Glutamatergic neuron (in vitro differentiated cells): ENCODE data around the gene SLC30A1. TPM values are rescaled to one million over a fixed set of nuclear protein-coding genes. Genes with fewer than 3 reads are reported as not detected.

Experiments
- DNase-seq: peaks from one replicate; pipeline ENCODE4 v3.0.0; 2022
- H3K27ac Mint-ChIP-seq: one replicate; pipeline ENCODE4 v1.8.0; 2020; ENCODE audit warnings: mild to moderate bottlenecking, mixed read lengths, inconsistent platforms; ENCODE audit not compliant: unreplicated experiment
- H3K27me3 Mint-ChIP-seq: one replicate; pipeline ENCODE4 v1.8.0; 2020; ENCODE audit warnings: mild to moderate bottlenecking, moderate library complexity, mixed read lengths, inconsistent platforms; ENCODE audit not compliant: unreplicated experiment
- H3K36me3 Mint-ChIP-seq: one replicate; pipeline ENCODE4 v1.8.0; 2020; ENCODE audit warnings: mild to moderate bottlenecking, mixed read lengths, inconsistent platforms; ENCODE audit not compliant: unreplicated experiment
- H3K4me1 Mint-ChIP-seq: one replicate; pipeline ENCODE4 v1.8.0; 2020; ENCODE audit warnings: mild to moderate bottlenecking, low read depth, mixed read lengths, inconsistent platforms; ENCODE audit not compliant: unreplicated experiment
- H3K4me3 Mint-ChIP-seq: one replicate; pipeline ENCODE4 v1.8.0; 2020; ENCODE audit warnings: mild to moderate bottlenecking, mixed read lengths, inconsistent platforms; ENCODE audit not compliant: unreplicated experiment
- H3K9me3 Mint-ChIP-seq: one replicate; pipeline ENCODE4 v1.8.0; 2020; ENCODE audit warnings: mild to moderate bottlenecking, moderate library complexity, mixed read lengths, inconsistent platforms; ENCODE audit not compliant: unreplicated experiment
- total RNA-seq: library from RNA; stranded (reverse); fragmentation: NEBNext Ultra II Directional; extraction: Animal tissue kit (Norgen Biotek cat#: 25700); gene quantifications from one replicate; pipeline ENCODE4 v1.2.1, GENCODE V29; 2021; ENCODE audit not compliant: unreplicated experiment
- TF ChIP-seq, protein P1 (sequence below): fragments of 200-600 bp; sonication (generic); IDR thresholded peaks from one replicate; pipeline ENCODE4 v1.5.0; 2021; ENCODE audit not compliant: partially characterized antibody, unreplicated experiment

Gene SLC30A1
- total RNA-seq, 1 donor from 2014 or later = 3.1 TPM

DNA sequence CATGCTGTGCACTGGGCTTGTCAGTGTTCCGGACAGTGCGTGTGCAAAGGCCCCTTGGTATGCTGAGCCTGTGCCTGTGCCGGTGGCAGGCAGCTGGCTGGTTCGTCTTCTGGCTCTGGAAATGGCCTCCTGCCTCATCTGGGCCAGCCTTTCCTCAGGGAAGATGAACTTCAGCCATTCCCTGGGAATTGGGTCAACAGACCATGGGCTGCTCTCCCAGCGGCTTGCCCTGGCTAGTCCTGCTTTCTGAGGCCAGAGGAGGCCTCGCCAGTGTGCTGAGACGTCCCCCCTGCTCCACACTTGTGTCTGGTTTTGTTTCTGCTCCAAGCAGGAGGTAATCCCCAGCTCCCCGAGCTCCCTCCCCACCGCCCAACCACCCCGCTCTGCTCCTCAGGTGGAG is 54.4 kb downstream of the SLC30A1 start:
- Mint-ChIP-seq H3K4me3 (no peak overlapping the region), H3K27me3 (peaks cover 1% of the 10 kb centered on the region), H3K4me1 (no peaks in the 10 kb centered on the region), H3K36me3 (no peaks in the 10 kb centered on the region), H3K27ac (no peak overlapping the region), H3K9me3 (peaks cover 6% of the 10 kb centered on the region)
- no peak for DNase-seq
- TF ChIP-seq, protein P1, sequence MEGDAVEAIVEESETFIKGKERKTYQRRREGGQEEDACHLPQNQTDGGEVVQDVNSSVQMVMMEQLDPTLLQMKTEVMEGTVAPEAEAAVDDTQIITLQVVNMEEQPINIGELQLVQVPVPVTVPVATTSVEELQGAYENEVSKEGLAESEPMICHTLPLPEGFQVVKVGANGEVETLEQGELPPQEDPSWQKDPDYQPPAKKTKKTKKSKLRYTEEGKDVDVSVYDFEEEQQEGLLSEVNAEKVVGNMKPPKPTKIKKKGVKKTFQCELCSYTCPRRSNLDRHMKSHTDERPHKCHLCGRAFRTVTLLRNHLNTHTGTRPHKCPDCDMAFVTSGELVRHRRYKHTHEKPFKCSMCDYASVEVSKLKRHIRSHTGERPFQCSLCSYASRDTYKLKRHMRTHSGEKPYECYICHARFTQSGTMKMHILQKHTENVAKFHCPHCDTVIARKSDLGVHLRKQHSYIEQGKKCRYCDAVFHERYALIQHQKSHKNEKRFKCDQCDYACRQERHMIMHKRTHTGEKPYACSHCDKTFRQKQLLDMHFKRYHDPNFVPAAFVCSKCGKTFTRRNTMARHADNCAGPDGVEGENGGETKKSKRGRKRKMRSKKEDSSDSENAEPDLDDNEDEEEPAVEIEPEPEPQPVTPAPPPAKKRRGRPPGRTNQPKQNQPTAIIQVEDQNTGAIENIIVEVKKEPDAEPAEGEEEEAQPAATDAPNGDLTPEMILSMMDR = no peak

DNA sequence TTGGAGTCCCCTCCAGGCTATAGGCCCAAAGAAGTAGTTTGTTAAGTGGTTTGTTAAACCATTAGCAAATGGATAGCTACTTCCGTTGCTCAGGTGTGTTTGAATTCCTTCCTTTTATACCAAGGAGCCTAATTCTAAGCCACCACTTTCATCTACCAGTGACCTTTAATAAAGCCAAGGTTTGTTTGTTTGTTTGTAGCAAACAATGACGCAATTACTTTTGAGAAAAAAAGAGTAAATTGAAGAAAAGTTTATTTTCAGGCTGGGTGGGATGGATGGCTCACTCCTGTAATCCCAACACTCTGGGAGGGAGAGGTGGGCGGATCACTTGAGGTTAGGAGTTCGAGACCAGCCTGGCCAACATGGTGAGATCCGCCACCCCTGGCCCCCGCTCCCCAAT is 56.2 kb downstream of the SLC30A1 start:
- Mint-ChIP-seq H3K36me3 (no peaks in the 10 kb centered on the region), H3K4me3 (no peak overlapping the region), H3K27me3 (peaks cover 1% of the 10 kb centered on the region), H3K27ac (no peak overlapping the region), H3K9me3 (peaks cover 6% of the 10 kb centered on the region), H3K4me1 (no peaks in the 10 kb centered on the region)
- DNase-seq = no peak
- TF ChIP-seq, protein P1 = no peak

Other genes with a start within 250 kb of the SLC30A1 start
- gene RD3, start 87.0 kb downstream of the SLC30A1 start, total RNA-seq = 0.44 TPM
- 3.4 TPM for gene NEK2, start 96.5 kb upstream of the SLC30A1 start, total RNA-seq